Kidney capillary endothelial cell (primary cell): ENCODE data around the gene RNU5B-1.

Source experiments
- DNase-seq: peaks from one replicate; pipeline ENCODE4 v3.0.0-alpha.2; 2018; ENCODE audit warnings: low spot score

The RNU5B-1 gene

DNA sequence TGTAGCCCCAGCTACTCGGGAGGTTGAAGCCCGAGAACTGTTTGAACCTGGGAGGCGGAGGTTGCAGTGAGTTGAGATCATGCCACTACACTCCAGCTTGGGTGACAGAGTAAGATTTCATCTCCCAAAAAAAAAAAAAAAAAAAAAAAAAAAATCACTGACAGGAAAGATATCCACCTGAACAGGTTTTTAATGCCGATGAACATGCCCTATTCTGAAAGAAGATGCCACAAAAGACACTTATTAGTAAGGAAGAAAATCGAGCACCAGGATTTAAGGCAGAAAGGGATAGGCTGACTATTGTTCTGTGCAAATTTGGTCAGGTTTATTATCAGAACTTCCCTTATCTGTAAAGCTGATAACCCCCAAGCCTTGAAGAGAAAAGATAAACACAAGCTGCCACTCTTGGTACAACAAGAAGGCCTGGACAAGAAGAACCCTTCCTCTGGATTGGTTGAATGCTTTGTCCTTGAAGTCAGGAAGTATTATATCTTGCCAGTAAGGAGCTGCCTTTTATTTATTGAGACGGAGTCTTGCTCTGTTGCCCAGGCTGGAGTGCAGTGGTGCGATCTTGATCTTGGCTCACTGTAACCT is 15.1 kb upstream of the RNU5B-1 start:
- no peak for DNase-seq

GRCh38 chr15:65290228-65290627 is 14.2 kb upstream of the RNU5B-1 start:
- DNase-seq = no peak

- no peak for DNase-seq
These were observed 11.4 kb upstream of the RNU5B-1 start for GRCh38 chr15:65292938-65293518.

DNA sequence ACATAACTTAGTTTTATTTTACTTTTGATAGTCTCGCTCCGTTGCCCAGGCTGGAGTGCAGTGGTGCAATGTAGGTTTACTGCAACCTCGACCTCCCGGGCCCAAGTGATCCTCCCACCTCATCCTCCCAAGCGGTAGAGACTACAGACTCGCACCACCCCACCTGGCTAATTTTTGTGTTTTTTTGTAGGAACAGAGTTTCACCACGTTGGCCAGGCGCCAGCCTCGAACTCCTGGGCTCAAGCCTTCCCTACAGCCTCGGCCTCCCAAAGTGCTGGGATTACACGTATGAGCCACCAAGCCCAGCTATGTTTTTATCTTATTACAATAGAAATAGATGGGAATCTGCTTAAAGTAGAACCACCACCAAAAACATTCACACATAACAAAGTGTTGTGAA is 5.7 kb upstream of the RNU5B-1 start:
- DNase-seq = no peak

- no peak for DNase-seq
These were observed 3.5 kb upstream of the RNU5B-1 start for GRCh38 chr15:65300924-65301441.

DNA sequence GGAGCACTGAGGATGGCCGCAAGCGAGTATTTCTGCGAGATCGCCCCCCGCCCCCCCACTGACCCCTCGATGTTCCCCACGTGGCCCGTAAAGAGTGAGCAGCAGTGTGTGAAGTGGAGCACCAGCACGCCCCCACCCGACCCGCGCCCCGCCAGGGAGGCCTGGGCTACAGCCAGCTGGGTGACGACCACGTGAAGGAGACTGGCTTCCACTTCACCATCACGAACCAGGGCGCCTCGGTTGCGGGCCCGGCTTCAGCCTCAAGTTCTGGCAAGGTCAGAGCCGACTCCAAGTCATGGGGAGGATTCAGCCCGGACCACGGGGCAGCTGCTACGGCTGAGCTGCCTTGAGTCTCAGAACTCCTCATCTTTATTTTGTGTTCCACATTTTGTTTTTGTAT is 2.4 kb upstream of the RNU5B-1 start:
- no peak for DNase-seq

GRCh38 chr15:65303687-65304380 is 643 bp upstream of the RNU5B-1 start:
- peak; percentile 50 for DNase-seq

DNA sequence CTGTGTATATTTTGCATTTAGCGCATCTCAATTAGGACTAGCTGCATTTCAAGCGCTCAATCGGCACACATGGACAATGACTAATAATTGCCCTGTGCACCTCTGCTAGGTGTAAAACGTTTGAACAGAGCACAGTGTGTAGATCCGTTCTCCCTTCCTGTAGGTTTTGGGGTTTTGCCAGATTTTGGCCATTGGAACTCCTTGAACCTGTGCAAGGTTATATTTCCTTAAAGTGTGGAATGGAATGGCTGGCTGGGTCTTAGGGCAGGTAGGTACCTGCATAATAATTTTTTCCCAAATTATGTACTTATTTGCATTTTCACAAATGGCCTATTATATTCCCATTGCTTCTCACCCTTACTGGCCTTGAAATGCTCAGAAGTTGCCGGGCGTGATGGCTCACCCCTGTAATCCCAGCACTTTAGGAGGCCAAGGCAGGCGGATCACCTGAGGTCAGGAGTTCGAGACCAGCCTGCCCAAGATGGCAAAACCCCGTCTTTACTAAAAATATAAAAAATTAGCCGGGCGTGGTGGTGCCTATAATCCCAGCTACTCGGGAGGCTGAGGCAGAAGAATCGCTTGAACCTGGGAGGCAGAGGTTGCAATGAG is 777 bp downstream of the RNU5B-1 start:
- no peak for DNase-seq

GRCh38 chr15:65305776-65306175 is 1.3 kb downstream of the RNU5B-1 start:
- DNase-seq = no peak

DNA sequence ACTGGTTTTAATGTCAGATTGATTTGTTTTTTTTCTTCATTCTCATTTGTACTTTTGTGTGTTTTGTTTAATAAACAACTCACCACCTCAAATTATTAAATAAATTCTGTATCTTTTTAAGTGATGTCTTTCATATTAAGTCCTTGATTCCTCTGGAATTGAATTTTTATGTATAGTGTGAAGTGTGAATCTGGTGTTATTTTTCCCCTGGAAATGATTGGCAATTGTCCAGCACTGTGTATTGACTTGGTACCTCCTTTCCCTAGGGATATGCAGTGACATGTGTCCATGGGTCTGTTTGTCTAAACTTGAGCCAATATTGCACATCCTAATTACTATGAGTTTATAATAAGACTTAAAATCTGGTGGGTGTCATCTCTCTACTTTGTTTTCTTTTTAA is 2.1 kb downstream of the RNU5B-1 start:
- DNase-seq = no peak

DNA sequence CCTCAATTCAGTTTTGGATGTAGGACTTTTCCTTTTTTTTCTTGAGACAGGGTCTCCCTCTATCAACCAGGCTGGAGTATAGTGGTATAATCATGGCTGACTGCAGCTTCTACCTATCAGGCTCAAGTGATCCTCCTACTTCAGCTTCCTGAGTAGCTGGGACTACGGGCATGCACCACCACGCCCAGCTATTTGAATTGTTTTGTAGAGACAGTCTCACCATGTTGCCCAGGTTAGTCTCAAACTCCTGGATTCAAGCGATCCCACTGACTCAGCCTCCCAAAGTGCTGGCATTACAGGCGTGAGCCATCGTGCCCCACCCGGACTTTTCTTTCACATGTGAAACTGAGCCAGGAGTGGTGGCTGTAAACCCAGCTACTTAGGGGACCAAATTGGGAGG is 3.5 kb downstream of the RNU5B-1 start:
- no peak for DNase-seq

DNA sequence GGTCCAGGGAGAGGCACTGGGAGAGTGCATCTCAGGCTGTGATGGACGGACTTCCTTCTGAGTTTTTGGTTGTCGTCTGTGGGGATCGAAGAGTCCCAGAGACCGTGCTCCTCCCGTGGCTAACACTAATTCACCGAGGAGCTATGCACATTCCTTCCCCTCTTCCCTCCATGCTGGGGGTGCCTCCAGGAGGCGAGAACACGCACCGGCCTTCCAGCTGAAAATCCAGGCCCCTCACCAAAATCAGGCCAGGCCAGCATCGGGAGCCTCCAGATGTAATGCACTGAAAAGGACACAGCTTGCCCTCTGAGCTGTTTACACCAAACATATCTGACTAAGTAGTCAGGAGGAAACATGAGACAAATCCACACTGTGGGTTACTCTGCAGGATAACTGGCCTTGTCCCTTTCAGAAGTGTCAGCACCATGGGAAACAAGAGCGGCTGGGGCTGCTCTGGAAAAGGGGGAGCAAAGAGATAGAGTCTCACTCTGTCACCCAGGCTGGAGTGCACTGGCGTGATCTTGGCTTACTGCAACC is 5.5 kb downstream of the RNU5B-1 start:
- no peak for DNase-seq

DNA sequence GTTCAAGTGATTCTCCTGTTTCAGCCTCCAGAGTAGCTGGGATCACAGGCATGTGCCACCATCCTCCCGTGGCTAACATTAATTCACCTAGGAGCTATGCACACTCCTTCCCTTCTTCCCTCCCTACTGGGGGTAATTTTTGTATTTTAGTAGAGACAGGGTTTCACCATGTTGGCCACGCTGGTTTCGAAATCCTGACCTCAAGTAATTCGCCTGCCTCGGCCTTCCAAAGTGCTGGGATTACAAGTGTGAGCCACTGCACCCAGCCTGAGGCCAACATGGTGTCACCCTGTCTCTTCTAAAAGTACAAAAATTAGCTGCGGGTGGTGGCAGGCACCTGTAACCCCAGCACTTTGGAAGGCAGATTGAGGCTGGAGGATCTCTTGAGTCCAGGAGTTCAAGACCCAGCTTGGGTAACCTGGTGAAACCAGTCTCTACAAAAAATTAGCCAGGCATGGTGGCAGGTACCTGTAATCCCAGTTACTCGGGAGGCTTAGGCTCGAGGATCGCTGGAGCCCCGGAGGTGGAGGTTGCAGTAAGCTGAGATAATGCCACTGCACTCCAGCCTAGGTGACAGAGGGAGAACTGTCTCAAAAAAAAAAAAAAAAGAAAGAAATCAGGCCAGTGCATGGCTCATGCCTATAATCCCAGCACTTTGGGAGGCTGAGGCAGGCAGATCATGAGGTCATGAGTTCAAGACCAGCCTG is 6.1 kb downstream of the RNU5B-1 start:
- no peak for DNase-seq

DNA sequence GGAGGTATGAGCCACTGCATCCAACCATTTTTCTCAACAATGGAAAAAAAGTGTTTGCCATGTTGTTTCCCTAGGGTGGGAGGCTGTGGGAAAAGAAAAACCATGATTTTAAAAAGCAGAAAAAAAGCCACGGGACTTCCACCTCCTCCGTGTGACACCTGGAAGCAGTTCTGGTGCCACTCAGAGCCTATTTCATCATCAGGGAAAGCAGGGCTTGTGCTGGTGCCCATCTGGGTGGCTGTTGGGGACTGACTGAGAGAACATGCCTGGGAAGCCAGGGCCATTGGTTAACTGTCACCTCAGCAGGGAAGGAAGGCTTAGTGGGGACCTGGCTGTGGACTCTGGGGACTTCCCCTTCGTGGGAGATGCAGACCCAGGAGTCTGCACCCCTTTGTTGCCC is 7.3 kb downstream of the RNU5B-1 start:
- DNase-seq = no peak

DNA sequence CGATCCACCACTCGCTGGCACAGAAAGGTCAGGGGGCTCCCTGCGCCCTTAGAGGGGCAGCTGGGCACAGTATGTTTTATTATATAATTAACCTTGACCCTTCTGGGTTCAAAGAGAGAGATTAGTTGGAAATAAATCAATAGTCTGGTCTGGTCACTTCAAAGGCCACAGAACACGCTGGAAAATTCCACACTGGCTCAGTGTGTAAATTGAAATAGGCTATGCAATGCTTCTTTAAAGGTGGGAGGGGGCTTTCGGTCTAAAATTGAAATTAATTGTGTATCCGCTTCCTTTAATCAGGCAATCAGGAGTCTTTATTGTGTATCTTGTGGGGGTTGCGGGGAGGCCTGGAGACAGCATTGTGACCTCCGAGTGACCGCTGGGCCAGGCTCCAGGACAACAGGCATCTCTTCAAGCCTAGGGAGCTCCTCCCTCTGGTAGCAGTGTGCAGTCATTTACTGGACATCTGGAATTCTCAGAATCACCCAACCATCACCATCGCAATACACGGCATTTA is 8.0 kb downstream of the RNU5B-1 start:
- DNase-seq = no peak

DNA sequence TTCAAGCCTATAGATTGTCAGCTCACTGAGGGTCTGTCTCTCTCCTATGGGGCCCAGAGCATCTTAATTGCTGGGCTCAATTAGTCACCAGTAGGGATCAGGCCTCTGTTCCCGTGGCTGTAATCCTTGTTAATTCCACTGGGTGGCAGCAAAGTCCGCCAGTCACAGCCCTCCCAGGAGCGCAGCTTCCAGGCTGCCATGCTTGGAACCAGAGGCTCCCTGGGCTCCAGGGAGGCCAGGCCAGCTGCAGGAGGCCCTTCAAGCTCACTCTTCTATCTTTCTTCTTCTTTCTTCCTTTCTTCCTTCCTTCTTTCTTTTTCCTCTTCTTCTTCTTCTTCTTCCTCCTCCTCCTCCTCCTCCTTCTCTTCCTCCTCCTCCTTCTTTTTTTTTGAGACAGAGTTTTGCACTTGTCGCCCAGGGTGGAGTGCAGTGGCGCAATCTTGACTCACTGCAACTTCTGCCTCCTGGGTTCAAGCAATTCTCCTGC is 14.4 kb downstream of the RNU5B-1 start:
- DNase-seq = peak; percentile 81

GRCh38 chr15:65323071-65323511 is 18.6 kb downstream of the RNU5B-1 start:
- DNase-seq = no peak

- DNase-seq = peak; percentile 63
These were observed 21.6 kb downstream of the RNU5B-1 start for GRCh38 chr15:65326117-65326526.

- no peak for DNase-seq
These were observed 22.3 kb downstream of the RNU5B-1 start for GRCh38 chr15:65326818-65327217.

GRCh38 chr15:65327651-65328393 is 23.3 kb downstream of the RNU5B-1 start:
- DNase-seq = no peak
